IPS-18c (cell line): ENCODE data around the gene AAMP.

Source experiments
- H3K4me3 ChIP-seq: 2 replicates; pipeline ENCODE4 v1.7.0; 2013; ENCODE audit warnings: low read depth, mild to moderate bottlenecking, low read length, moderate library complexity; ENCODE audit not compliant: insufficient read depth
- H3K9me3 ChIP-seq: one replicate; pipeline ENCODE4 v1.6.1; 2013; ENCODE audit warnings: mild to moderate bottlenecking, low read length, moderate library complexity; ENCODE audit not compliant: control insufficient read depth, insufficient read depth

Gene AAMP

GRCh38 chr2:218298314-218298875 is 28.5 kb upstream of the AAMP start:
- H3K9me3 ChIP-seq: peaks cover 2% of the 10 kb centered on the region
- no peak overlapping the region for H3K4me3 ChIP-seq

- Histone ChIP-seq H3K9me3 (peaks cover 2% of the 10 kb centered on the region), H3K4me3 (no peak overlapping the region)
Measured at GRCh38 chr2:218296847-218297246, 26.9 kb upstream of the AAMP start.

GRCh38 chr2:218296200-218296599 is 26.3 kb upstream of the AAMP start:
- Histone ChIP-seq H3K9me3 (no peaks in the 10 kb centered on the region), H3K4me3 (no peak overlapping the region)

GRCh38 chr2:218295029-218295428 is 25.1 kb upstream of the AAMP start:
- Histone ChIP-seq H3K9me3 (no peaks in the 10 kb centered on the region), H3K4me3 (no peak overlapping the region)

GRCh38 chr2:218294430-218295022 is 24.6 kb upstream of the AAMP start:
- no peak overlapping the region for H3K4me3 ChIP-seq
- H3K9me3 ChIP-seq: no peaks in the 10 kb centered on the region

- H3K4me3 ChIP-seq: no peak overlapping the region
- no peaks in the 10 kb centered on the region for H3K9me3 ChIP-seq
Measured at GRCh38 chr2:218293715-218294429, 23.9 kb upstream of the AAMP start.

- Histone ChIP-seq H3K9me3 (no peaks in the 10 kb centered on the region), H3K4me3 (peak within 1 kb of the TSS; percentile 83)
Measured at GRCh38 chr2:218292048-218293014, 22.4 kb upstream of the AAMP start, which contains the start of gene TMBIM1. TMBIM1 (minus strand) TSS chr2:218292503; CDS start chr2:218282141, 10,362 bp downstream.

- peak overlapping the region; percentile 83 for H3K4me3 ChIP-seq
Measured at GRCh38 chr2:218291318-218292047, 21.5 kb upstream of the AAMP start.

GRCh38 chr2:218290316-218291261 is 20.7 kb upstream of the AAMP start:
- H3K9me3 ChIP-seq: no peaks in the 10 kb centered on the region
- peak overlapping the region; percentile 4; the same call in 1 of the 2 replicates for H3K4me3 ChIP-seq

More at GRCh38 chr2:218291318-218292047, 21.5 kb upstream of the AAMP start:
- H3K9me3 ChIP-seq: no peaks in the 10 kb centered on the region

GRCh38 chr2:218289639-218290315 is 19.8 kb upstream of the AAMP start:
- Histone ChIP-seq H3K9me3 (no peaks in the 10 kb centered on the region), H3K4me3 (no peak overlapping the region)

GRCh38 chr2:218286570-218287459 is 16.9 kb upstream of the AAMP start:
- Histone ChIP-seq H3K9me3 (peaks cover 2% of the 10 kb centered on the region), H3K4me3 (peak overlapping the region; percentile 34; the same call in 1 of the 2 replicates)

GRCh38 chr2:218285604-218286003 is 15.7 kb upstream of the AAMP start:
- peaks cover 2% of the 10 kb centered on the region for H3K9me3 ChIP-seq
- H3K4me3 ChIP-seq: no peak overlapping the region

- Histone ChIP-seq H3K4me3 (no peak overlapping the region), H3K9me3 (peaks cover 2% of the 10 kb centered on the region)
Measured at GRCh38 chr2:218284106-218284811, 14.3 kb upstream of the AAMP start.
